Measurements from ENCODE around the gene FAM131B. TPM values are rescaled to one million over a fixed set of nuclear protein-coding genes. Genes with fewer than 3 reads are reported as not detected.

The FAM131B gene
- total and polyA plus RNA-seq, 8 donors: 0.05 to 0.25 (median 0.11) TPM

GRCh38 chr7:143376396-143376795 is 13.9 kb upstream of the FAM131B start:
- Histone ChIP-seq H3K9me3 (no peaks in the 10 kb centered on the region), H3K27ac (no peak overlapping the region), H3K4me3 (no peak overlapping the region), H3K27me3 (no peaks in the 10 kb centered on the region), H3K4me1 (peaks cover 0 to 8% (median 0%) of the 10 kb centered on the region in 3 donors), H3K36me3 (no peaks in the 10 kb centered on the region)
- TF ChIP-seq CTCF (IDR thresholded peaks at IDR 0.05): no peak
- 72 to 76% methylated on average over 5 of the region's 5 CpGs for WGBS, 2 donors
- intact Hi-C loops (cut with DNase I): no loop called here
- ATAC-seq (no peak), DNase-seq (no peak), FAIRE-seq (no peak)

- DNase-seq (no peak), ATAC-seq (peak in 1 of 4 donors; percentile 26), FAIRE-seq (no peak)
- intact Hi-C loops (cut with DNase I): no loop called here
- Histone ChIP-seq H3K27me3 (no peaks in the 10 kb centered on the region), H3K4me3 (no peak overlapping the region), H3K36me3 (no peaks in the 10 kb centered on the region), H3K9me3 (no peaks in the 10 kb centered on the region), H3K4me1 (peaks cover 0 to 8% (median 0%) of the 10 kb centered on the region in 3 donors), H3K27ac (peak overlapping the region in 1 of 4 donors; percentile 31)
- 78 to 84% methylated on average over 7 of the region's 7 CpGs for WGBS, 2 donors
- TF ChIP-seq CTCF (IDR thresholded peaks at IDR 0.05): no peak
These were observed 13.0 kb upstream of the FAM131B start for GRCh38 chr7:143375298-143376034.

GRCh38 chr7:143374561-143374960 is 12.0 kb upstream of the FAM131B start:
- WGBS, 2 donors: 82 to 86% methylated on average over 5 of the region's 5 CpGs
- FAIRE-seq (no peak), DNase-seq (no peak), ATAC-seq (peak in 1 of 4 donors; percentile 44)
- Histone ChIP-seq H3K9me3 (no peaks in the 10 kb centered on the region), H3K4me1 (peaks cover 0 to 6% (median 0%) of the 10 kb centered on the region in 3 donors), H3K27me3 (no peaks in the 10 kb centered on the region), H3K36me3 (no peaks in the 10 kb centered on the region), H3K27ac (no peak overlapping the region), H3K4me3 (no peak overlapping the region)
- intact Hi-C loops (cut with DNase I): no loop called here
- no peak for TF ChIP-seq CTCF (IDR thresholded peaks at IDR 0.05)

GRCh38 chr7:143373255-143373794 is 10.8 kb upstream of the FAM131B start:
- Histone ChIP-seq H3K36me3 (no peaks in the 10 kb centered on the region), H3K4me3 (no peak overlapping the region), H3K27me3 (no peaks in the 10 kb centered on the region), H3K4me1 (no peaks in the 10 kb centered on the region), H3K27ac (no peak overlapping the region), H3K9me3 (no peaks in the 10 kb centered on the region)
- intact Hi-C loops (cut with DNase I): no loop called here
- FAIRE-seq (no peak), ATAC-seq (no peak), DNase-seq (no peak)
- 79 to 91% methylated on average over 4 of the region's 4 CpGs for WGBS, 2 donors
- TF ChIP-seq CTCF (IDR thresholded peaks at IDR 0.05): no peak

- WGBS, 2 donors: 41 to 54% methylated on average over 4 of the region's 4 CpGs
- Histone ChIP-seq H3K9me3 (no peaks in the 10 kb centered on the region), H3K4me1 (no peaks in the 10 kb centered on the region), H3K27me3 (no peaks in the 10 kb centered on the region), H3K4me3 (no peak overlapping the region), H3K36me3 (no peaks in the 10 kb centered on the region), H3K27ac (no peak overlapping the region)
- DNase-seq: peak in 1 of 6 donors; percentile 51
- intact Hi-C loops (cut with DNase I): no loop called here
- no peak for TF ChIP-seq CTCF (IDR thresholded peaks at IDR 0.05)
- no peak for FAIRE-seq
- peak in 3 of 4 donors; percentile 55 to 77 (median 65) for ATAC-seq
These were observed 9.6 kb upstream of the FAM131B start for GRCh38 chr7:143372070-143372469.

All from pancreas (tissue), 10 donors.